HEK293 (cell line): ENCODE results near the gene VEGFA.

Experiments used
- CTCF ChIA-PET: fragments of 350-600 bp; formaldehyde crosslinking; extraction: SDS; loops from one replicate; lab custom pipeline; 2021; ENCODE audit warnings: antibody characterized with exemption; lab: Yijun Ruan, JAX
- POLR2A ChIA-PET: fragments of 300-600 bp; formaldehyde crosslinking; extraction: SDS; loops from one replicate; lab custom pipeline; 2020; ENCODE audit warnings: antibody characterized with exemption, inconsistent platforms; lab: Yijun Ruan, JAX
- H3K27ac ChIP-seq: fragments of 200-500 bp; sonication (Bioruptor generic); 2 replicates; pipeline ENCODE4 v1.5.1; 2014; ENCODE audit warnings: low read depth, low read length, control low read depth, inconsistent platforms; ENCODE audit errors: extremely low read depth
- H3K36me3 ChIP-seq, 2 experiments: fragments of 200-500 bp in 1 of 2; sonication (Bioruptor generic) in 1 of 2; 1 replicate in 1 of 2; 2 replicates in 1 of 2; pipeline ENCODE4 v1.5.1; 2014 to 2017; ENCODE audit warnings: inconsistent platforms in 2 of 2, low read length in 2 of 2; ENCODE audit not compliant: control insufficient read depth in 2 of 2, insufficient read depth in 1 of 2
- H3K4me1 ChIP-seq: fragments of 200-500 bp; sonication (Bioruptor generic); 2 replicates; pipeline ENCODE4 v1.5.1; 2014; ENCODE audit warnings: mild to moderate bottlenecking, low read length, inconsistent platforms; ENCODE audit not compliant: control insufficient read depth, insufficient read depth
- H3K4me3 ChIP-seq: 2 replicates; pipeline ENCODE4 v1.5.1; 2011; ENCODE audit warnings: low read depth, mild to moderate bottlenecking, control low read depth, low read length, moderate library complexity
- H3K9me3 ChIP-seq: fragments of 200-500 bp; sonication (Bioruptor generic); 2 replicates; pipeline ENCODE4 v1.5.1; 2014; ENCODE audit warnings: low read depth, low read length, inconsistent platforms; ENCODE audit not compliant: control insufficient read depth, insufficient read depth
- BCL11B ChIP-seq: fragments of 450-650 bp; formaldehyde crosslinking; IDR thresholded peaks from 2 replicates; pipeline ENCODE4 v1.5.1; 2016; ENCODE audit warnings: low read depth, missing biosample characterization, missing genetic modification characterization
- GLIS1 ChIP-seq: fragments of 450-650 bp; formaldehyde crosslinking; IDR thresholded peaks from 2 replicates; pipeline ENCODE4 v1.5.1; 2016; ENCODE audit warnings: missing biosample characterization, missing genetic modification characterization
- PRDM10 ChIP-seq: fragments of 450-650 bp; formaldehyde crosslinking; IDR thresholded peaks from 2 replicates; pipeline ENCODE4 v1.5.1; 2016; ENCODE audit warnings: missing biosample characterization, missing genetic modification characterization
- YY2 ChIP-seq: fragments of 450-650 bp; formaldehyde crosslinking; IDR thresholded peaks from 2 replicates; pipeline ENCODE4 v1.5.1; 2016; ENCODE audit warnings: missing biosample characterization, missing genetic modification characterization
- ZFP3 ChIP-seq: fragments of 450-650 bp; formaldehyde crosslinking; IDR thresholded peaks from 2 replicates; pipeline ENCODE4 v1.5.1; 2016; ENCODE audit warnings: low read depth, missing biosample characterization, missing genetic modification characterization
- ZIC2 ChIP-seq: fragments of 450-650 bp; formaldehyde crosslinking; IDR thresholded peaks from 2 replicates; pipeline ENCODE4 v1.5.1; 2016; ENCODE audit warnings: missing biosample characterization, missing genetic modification characterization
- ZNF175 ChIP-seq: fragments of 450-650 bp; formaldehyde crosslinking; IDR thresholded peaks from 2 replicates; pipeline ENCODE4 v1.5.1; 2016; ENCODE audit warnings: missing biosample characterization, missing genetic modification characterization
- ZNF354C ChIP-seq: fragments of 450-650 bp; formaldehyde crosslinking; IDR thresholded peaks from 2 replicates; pipeline ENCODE4 v1.5.1; 2016; ENCODE audit warnings: missing biosample characterization, missing genetic modification characterization, low read depth, borderline replicate concordance
- ZNF398 ChIP-seq: fragments of 450-650 bp; formaldehyde crosslinking; IDR thresholded peaks from 2 replicates; pipeline ENCODE4 v1.5.1; 2017; ENCODE audit warnings: missing biosample characterization, missing genetic modification characterization
- ZNF423 ChIP-seq: fragments of 450-650 bp; formaldehyde crosslinking; IDR thresholded peaks from 2 replicates; pipeline ENCODE4 v1.5.1; 2016; ENCODE audit warnings: missing biosample characterization, missing genetic modification characterization
- ZNF571 ChIP-seq: fragments of 450-650 bp; formaldehyde crosslinking; IDR thresholded peaks from 2 replicates; pipeline ENCODE4 v1.5.0; 2017; ENCODE audit warnings: missing biosample characterization, missing genetic modification characterization
- ZNF629 ChIP-seq: fragments of 450-650 bp; formaldehyde crosslinking; IDR thresholded peaks from 2 replicates; pipeline ENCODE4 v1.5.1; 2017; ENCODE audit warnings: missing biosample characterization, missing genetic modification characterization
- ZNF707 ChIP-seq: fragments of 450-650 bp; formaldehyde crosslinking; IDR thresholded peaks from 2 replicates; pipeline ENCODE4 v1.5.1; 2016; ENCODE audit warnings: missing biosample characterization, missing genetic modification characterization
- ZNF843 ChIP-seq: fragments of 450-650 bp; formaldehyde crosslinking; IDR thresholded peaks from 2 replicates; pipeline ENCODE4 v1.5.1; 2016; ENCODE audit warnings: missing biosample characterization, missing genetic modification characterization

Gene VEGFA

GRCh38 chr6:43740321-43740960 is 29.6 kb upstream of the VEGFA start (continued):
- no peak for TF ChIP-seq ZNF354C (tag by site-specific recombination)
- peak; percentile 56; the same call in 1 of the 2 replicates for TF ChIP-seq GLIS1
- TF ChIP-seq YY2 (tag by site-specific recombination), result no peak
- TF ChIP-seq BCL11B (tag by site-specific recombination), result no peak
- no peak for TF ChIP-seq ZNF707 (tag by site-specific recombination)
- TF ChIP-seq ZIC2, result peak; percentile 68

- TF ChIP-seq ZNF423 (tag by site-specific recombination), result no peak
- TF ChIP-seq ZNF629 (tag by site-specific recombination), result no peak
- TF ChIP-seq ZNF175 (tag by site-specific recombination), result no peak
- 0 out of 2 replicates have a peak, but pooled peaks have one; percentile 21 for TF ChIP-seq PRDM10 (tag by site-specific recombination)
- TF ChIP-seq ZNF843 (tag by site-specific recombination), result no peak
- TF ChIP-seq ZNF398 (tag by site-specific recombination), result no peak
- TF ChIP-seq ZFP3 (tag by site-specific recombination), result no peak
- ChIA-PET CTCF (interaction anchor here (0.7 to 1.4 kb wide), 4 partner anchors 28 to 334 kb away, joined by 3 to 5 read pairs (median 4); no protein-coding TSS in a partner anchor), POLR2A (interaction anchor here (0.6 kb wide), 1 partner anchor 251 kb away, joined by 3 read pairs; no protein-coding TSS in a partner anchor)
- H3K27ac ChIP-seq, result no peak overlapping the region
- no peak overlapping the region for H3K4me3 ChIP-seq
- no peaks in the 10 kb centered on the region for H3K9me3 ChIP-seq
- H3K4me1 ChIP-seq, result no peaks in the 10 kb centered on the region
- H3K36me3 ChIP-seq, result no peaks in the 10 kb centered on the region
Measured at GRCh38 chr6:43740961-43741764, 28.8 kb upstream of the VEGFA start.

- peak; percentile 30; the same call in 1 of the 2 replicates for TF ChIP-seq ZNF629 (tag by site-specific recombination)
- no peak for TF ChIP-seq ZNF571 (tag by site-specific recombination)
- CTCF ChIA-PET, result interaction anchor here (0.7 to 2.1 kb wide), 3 partner anchors 27 to 333 kb away, joined by 3 to 6 read pairs (median 5); no protein-coding TSS in a partner anchor
- POLR2A ChIA-PET, result no interaction called here
- Histone ChIP-seq H3K27ac (no peak overlapping the region), H3K4me3 (no peak overlapping the region), H3K36me3 (no peaks in the 10 kb centered on the region), H3K4me1 (no peaks in the 10 kb centered on the region), H3K9me3 (no peaks in the 10 kb centered on the region)
Measured at GRCh38 chr6:43741829-43742228, 28.2 kb upstream of the VEGFA start.
